Ovary (tissue), 3 donors: ENCODE data around the gene RHCG.

ENCODE experiments used
- CTCF ChIP-seq, 3 donors: fragments of 450-650 bp in 2 of 3; fragments of 200-600 bp in 1 of 3; IDR thresholded peaks; one replicate each; pipeline versions ENCODE4 v1.5.1 to v1.8.0; 2016 to 2022; ENCODE audit warnings: antibody characterized with exemption in 3 of 3, mild to moderate bottlenecking in 1 of 3
- EP300 ChIP-seq: sonication (generic); formaldehyde crosslinking; IDR thresholded peaks from one replicate; pipeline ENCODE4 v1.6.1; 2017; ENCODE audit warnings: antibody characterized with exemption
- POLR2A ChIP-seq: fragments of 450-650 bp; IDR thresholded peaks from one replicate; pipeline ENCODE4 v1.6.1; 2017; ENCODE audit warnings: antibody characterized with exemption, mild to moderate bottlenecking, moderate library complexity
- donor health status: DM: no; HTN: no; CAD: no.

GRCh38 chr15:89487791-89488190 is 8.6 kb downstream of the RHCG start:
- TF ChIP-seq CTCF (IDR thresholded peaks at IDR 0.05) (no peak), POLR2A (no peak), EP300 (no peak)
